HepG2 (cell line): Measurements from ENCODE around the gene IFIH1. TPM values are rescaled to one million over a fixed set of nuclear protein-coding genes. Genes with fewer than 3 reads are reported as not detected.

Experiments used
- ATAC-seq: fragments of 200-7000 bp; cut with Tn5 transposase; 3 replicates; pipeline ENCODE4 v1.9.1; 2020; ENCODE audit warnings: mild to moderate bottlenecking, moderate library complexity
- BruUV-seq: library from RNA; stranded (reverse); fragments of 400-500 nt; replicated peaks from 2 replicates; lab custom pipeline; 2021; lab: Mats Ljungman, UMichigan
- CTCF ChIA-PET: fragments of 300-600 bp; formaldehyde crosslinking; extraction: SDS; loops from one replicate; lab custom pipeline; 2021; ENCODE audit warnings: low total read pairs, inconsistent platforms, low intra/inter-chr PET ratio; lab: Yijun Ruan, JAX
- POLR2A ChIA-PET: fragments of 350-600 bp; sonication (Branson Sonifier 250); formaldehyde crosslinking; loops from one replicate; lab custom pipeline; 2020; ENCODE audit warnings: antibody characterized with exemption, inconsistent platforms; lab: Yijun Ruan, JAX
- DNase-seq: peaks from one replicate; pipeline ENCODE4 v3.0.0-alpha.2; 2015; ENCODE audit warnings: low spot score
- FAIRE-seq: peaks from 3 replicates; lab custom pipeline; 2011; peaks lifted over from hg19 to GRCh38; lab: Jason Lieb, UNC
- H2AFZ ChIP-seq: one replicate; pipeline ENCODE4 v1.6.1; 2011; ENCODE audit warnings: low read length, inconsistent platforms
- H3K27ac ChIP-seq: fragments of 300-600 bp; 3 replicates; pipeline ENCODE4 v1.8.0; 2011; ENCODE audit warnings: mixed run types, mild to moderate bottlenecking, mixed read lengths, low read length, inconsistent platforms; ENCODE audit not compliant: insufficient read depth; ENCODE audit errors: extremely low read length
- H3K27me3 ChIP-seq, 2 experiments: fragments of 200-600 bp in 1 of 2; 2 replicates in 1 of 2; 3 replicates in 1 of 2; pipeline versions ENCODE4 v1.6.0 to v1.8.0; 2011; ENCODE audit warnings: low read length in 2 of 2, mild to moderate bottlenecking in 2 of 2, moderate library complexity in 2 of 2, inconsistent platforms in 1 of 2; ENCODE audit not compliant: insufficient read depth in 2 of 2, control insufficient read depth in 1 of 2
- H3K36me3 ChIP-seq, 2 experiments: fragments of 200-600 bp in 1 of 2; replicated peaks in 1 of 2; 2 replicates in 1 of 2; 3 replicates in 1 of 2; pipeline versions ENCODE4 v1.5.1 to v1.8.0; 2011; ENCODE audit warnings: low read length in 2 of 2, inconsistent platforms in 1 of 2; ENCODE audit not compliant: insufficient read depth in 2 of 2, control insufficient read depth in 1 of 2
- H3K4me1 ChIP-seq: 2 replicates; pipeline ENCODE4 v1.5.1; 2012; ENCODE audit warnings: low read length, inconsistent platforms; ENCODE audit not compliant: insufficient read depth
- H3K4me2 ChIP-seq: 2 replicates; pipeline ENCODE4 v1.6.0; 2011; ENCODE audit warnings: low read depth, low read length, inconsistent platforms
- H3K4me3 ChIP-seq, 3 experiments: fragments of 200-600 bp in 1 of 3; sonication (generic), shearing (Covaris generic) in 1 of 3; replicated peaks in 1 of 3; 2 replicates each; pipeline ENCODE4 v1.5.1; 2011 to 2016; ENCODE audit warnings: low read length in 3 of 3, inconsistent platforms in 2 of 3, low read depth in 2 of 3, mild to moderate bottlenecking in 2 of 3, control low read depth in 1 of 3, mixed read lengths in 1 of 3; ENCODE audit not compliant: insufficient read depth in 1 of 3
- H3K79me2 ChIP-seq: one replicate; pipeline ENCODE4 v1.6.1; 2011; ENCODE audit warnings: low read length, inconsistent platforms; ENCODE audit not compliant: insufficient read depth
- H3K9ac ChIP-seq: 2 replicates; pipeline ENCODE4 v1.6.0; 2011; ENCODE audit warnings: mild to moderate bottlenecking, low read depth, low read length, inconsistent platforms; ENCODE audit not compliant: insufficient read depth
- H3K9me3 ChIP-seq: 2 replicates; pipeline ENCODE4 v1.5.1; 2012; ENCODE audit warnings: mild to moderate bottlenecking, low read length
- H4K20me1 ChIP-seq: 2 replicates; pipeline ENCODE4 v1.6.0; 2011; ENCODE audit warnings: inconsistent platforms, mild to moderate bottlenecking, low read length, moderate library complexity; ENCODE audit not compliant: insufficient read depth
- ATF7 ChIP-seq, 2 experiments: fragments of 450-650 bp in 1 of 2; sonication (generic) in 1 of 2; formaldehyde crosslinking in 1 of 2; IDR thresholded peaks; 2 replicates each; pipeline versions ENCODE4 v1.4.0 to v1.6.1; 2016 to 2020; ENCODE audit warnings: antibody characterized with exemption in 1 of 2, mild to moderate bottlenecking in 1 of 2, missing genetic modification reagents in 1 of 2
- BCLAF1 ChIP-seq: fragments of 450-650 bp; IDR thresholded peaks from 2 replicates; pipeline ENCODE4 v1.6.1; 2017; ENCODE audit warnings: mild to moderate bottlenecking
- DNMT3B ChIP-seq: conservative IDR thresholded peaks from 2 replicates; pipeline ENCODE4 v1.6.1; 2016; ENCODE audit warnings: missing biosample characterization, control low read depth
- E2F2 ChIP-seq: sonication (generic); formaldehyde crosslinking; IDR thresholded peaks from 2 replicates; pipeline ENCODE4 v1.4.0; 2020; ENCODE audit warnings: missing genetic modification reagents, borderline replicate concordance
- FOXM1 ChIP-seq: sonication (generic); formaldehyde crosslinking; IDR thresholded peaks from 2 replicates; pipeline ENCODE4 v1.5.0; 2020; ENCODE audit warnings: missing genetic modification reagents
- HINFP ChIP-seq: sonication (generic); formaldehyde crosslinking; IDR thresholded peaks from 2 replicates; pipeline ENCODE4 v1.4.0; 2020; ENCODE audit warnings: low read depth, mild to moderate bottlenecking, missing genetic modification reagents
- HNRNPH1 ChIP-seq: fragments of 200-400 bp; formaldehyde crosslinking; optimal IDR thresholded peaks from 2 replicates; pipeline ENCODE3; 2017; ENCODE audit warnings: mild to moderate bottlenecking, low read depth, low read length
- ISX ChIP-seq: sonication (generic); formaldehyde crosslinking; conservative IDR thresholded peaks from 2 replicates; pipeline ENCODE4 v1.5.0; 2020; ENCODE audit warnings: missing genetic modification reagents
- MBD4 ChIP-seq: IDR thresholded peaks from 2 replicates; pipeline ENCODE4 v1.6.1; 2012; ENCODE audit warnings: low read length, inconsistent platforms, borderline replicate concordance
- NFATC3 ChIP-seq: sonication (generic); formaldehyde crosslinking; IDR thresholded peaks from 2 replicates; pipeline ENCODE4 v1.5.1; 2020; ENCODE audit warnings: mild to moderate bottlenecking, missing genetic modification reagents
- PHF21A ChIP-seq: sonication (generic); formaldehyde crosslinking; IDR thresholded peaks from 2 replicates; pipeline ENCODE4 v1.5.0; 2020; ENCODE audit warnings: mild to moderate bottlenecking, missing genetic modification reagents
- TFDP2 ChIP-seq: sonication (generic); formaldehyde crosslinking; IDR thresholded peaks from 2 replicates; pipeline ENCODE4 v1.4.0; 2020; ENCODE audit warnings: missing genetic modification reagents
- ZBTB7A ChIP-seq: sonication (generic); formaldehyde crosslinking; IDR thresholded peaks from 2 replicates; pipeline ENCODE4 v1.8.0; 2022; ENCODE audit warnings: mild to moderate bottlenecking, missing genetic modification reagents
- ZMYM3 ChIP-seq: sonication (generic); formaldehyde crosslinking; IDR thresholded peaks from 2 replicates; pipeline ENCODE4 v1.5.1; 2020; ENCODE audit warnings: mild to moderate bottlenecking, missing genetic modification reagents
- ZNF337 ChIP-seq: sonication (generic); formaldehyde crosslinking; IDR thresholded peaks from 2 replicates; pipeline ENCODE4 v1.5.1; 2020; ENCODE audit warnings: missing genetic modification reagents, low read depth, mild to moderate bottlenecking, borderline replicate concordance
- ZNF510 ChIP-seq: sonication (generic); formaldehyde crosslinking; IDR thresholded peaks from 2 replicates; pipeline ENCODE4 v1.4.0; 2020; ENCODE audit warnings: low read depth, mild to moderate bottlenecking, missing genetic modification reagents
- ZNF605 ChIP-seq: sonication (generic); formaldehyde crosslinking; IDR thresholded peaks from 2 replicates; pipeline ENCODE4 v1.8.0; 2022; ENCODE audit warnings: mild to moderate bottlenecking, missing genetic modification reagents
- WGBS: methylation state at CpG from one replicate; pipeline ENCODE4 v1.1.6; 2017; ENCODE audit warnings: low lambda C conversion rate; 5-methylcytosine and 5-hydroxymethylcytosine counted together
- in situ Hi-C: cut with HindIII; loops from 2 replicates; pipeline ENCODE4 v1.10.0; 2017; ENCODE audit warnings: low pct_unique_long_range_greater_than_20kb; ENCODE audit not compliant: extremely low pct_ligation_motif_present
- intact Hi-C: fragments of 100-400 bp; cut with micrococcal nuclease; formaldehyde crosslinking; loops from one replicate; pipeline ENCODE4 v1.10.0; 2022; ENCODE audit not compliant: unreplicated experiment
- polyA plus RNA-seq, 8 experiments: library from polyadenylated mRNA; depleted of rRNA in 3 of 8; stranded (reverse) in 7 of 8; unstranded in 1 of 8; fragments of >200 nt; fragmentation: Illumina TruSeq in 4 of 8; extraction: Trizol in 4 of 8; gene quantifications; 2 replicates each; pipeline versions ENCODE4 v1.2.1 to v1.2.3, GENCODE V29; 2011 to 2016; ENCODE audit warnings: low read depth in 4 of 8, missing spikeins in 1 of 8, mixed read lengths in 1 of 8; ENCODE audit not compliant: insufficient read depth in 1 of 8
- total RNA-seq, 5 experiments: library from RNA; depleted of rRNA; stranded (reverse); fragments of >200 nt; fragmentation: Illumina TruSeq; extraction: Trizol; gene quantifications; 2 replicates each; pipeline ENCODE4 v1.2.3, GENCODE V29; 2016; ENCODE audit warnings: low read depth in 1 of 5

The IFIH1 gene
- total and polyA plus RNA-seq, 2 of the 13 experiments (the other 11 are each of a cell fraction or from before 2014, with no cell fraction given): 1.5 to 11.5 TPM

- TF ChIP-seq E2F2 (CRISPR knock-in tag): no peak
- no peak for TF ChIP-seq ZNF605 (CRISPR knock-in tag)
- no peak for TF ChIP-seq MBD4
- no peak for TF ChIP-seq HINFP (CRISPR knock-in tag)
- no peak for TF ChIP-seq BCLAF1
- no peak for TF ChIP-seq ISX
- no peak for TF ChIP-seq FOXM1 (CRISPR knock-in tag)
- no peak for TF ChIP-seq NFATC3 (CRISPR knock-in tag)
- no peak for TF ChIP-seq ZMYM3 (CRISPR knock-in tag)
- TF ChIP-seq ZBTB7A: no peak
- TF ChIP-seq ZNF510: no peak
- no peak for TF ChIP-seq DNMT3B (CRISPR knock-in tag)
- TF ChIP-seq TFDP2 (CRISPR knock-in tag): no peak
- TF ChIP-seq PHF21A (CRISPR knock-in tag): no peak
- TF ChIP-seq ATF7 (IDR thresholded peaks at IDR 0.05): no peak
- no peak for TF ChIP-seq ATF7 (CRISPR knock-in tag; IDR thresholded peaks at IDR 0.05)
- no peak for TF ChIP-seq HNRNPH1
- TF ChIP-seq ZNF337 (CRISPR knock-in tag): no peak
- H3K27ac ChIP-seq: no peak overlapping the region
- no peak overlapping the region for H3K9ac ChIP-seq
- no peaks in the 10 kb centered on the region for H3K9me3 ChIP-seq
- FAIRE-seq: no peak
- CTCF ChIA-PET: no interaction called here
- no peak for ATAC-seq
- H3K4me3 ChIP-seq: no peak overlapping the region
- H3K27me3 ChIP-seq: no peaks in the 10 kb centered on the region
- in situ Hi-C loops (no loop called here), intact Hi-C loops (no loop called here)
- no peak for DNase-seq
- H4K20me1 ChIP-seq: no peaks in the 10 kb centered on the region
- H2AFZ ChIP-seq: no peak overlapping the region
- no peaks in the 10 kb centered on the region for H3K4me1 ChIP-seq
- BruUV-seq: no TSS peak
- no peak overlapping the region for H3K4me2 ChIP-seq
- POLR2A ChIA-PET: no interaction called here
- WGBS: 5% methylated on average over 2 of the region's 2 CpGs
- no peaks in the 10 kb centered on the region for H3K79me2 ChIP-seq
- no peaks in the 10 kb centered on the region for H3K36me3 ChIP-seq
Measured at GRCh38 chr2:162254236-162254871, 64.1 kb downstream of the IFIH1 start.
